VCaP (cell line): ENCODE data around the gene CRIP3.

Source experiments
- H3K27ac ChIP-seq: fragments of 450-650 bp; 2 replicates; pipeline ENCODE4 v1.5.1; 2017
- CTCF ChIP-seq: fragments of 450-650 bp; conservative IDR thresholded peaks from 2 replicates; pipeline ENCODE4 v1.5.1; 2017; ENCODE audit warnings: mild to moderate bottlenecking, moderate library complexity

CRIP3 gene

GRCh38 chr6:43257367-43258145 is 51.1 kb downstream of the CRIP3 start:
- H3K27ac ChIP-seq = no peak overlapping the region
- TF ChIP-seq CTCF = no peak

- TF ChIP-seq CTCF = no peak
- H3K27ac ChIP-seq = no peak overlapping the region
These were observed 51.8 kb downstream of the CRIP3 start for GRCh38 chr6:43256670-43257366.
